K562 (cell line): ENCODE results near the gene RBP7. TPM values are rescaled to one million over a fixed set of nuclear protein-coding genes. Genes with fewer than 3 reads are reported as not detected.

Source experiments
- CXXC5 ChIP-seq: fragments of 250-450 bp; sonication (Bioruptor Pico); IDR thresholded peaks from 2 replicates; pipeline ENCODE4 v1.8.0; 2022; ENCODE audit warnings: inconsistent platforms, mild to moderate bottlenecking, moderate library complexity
- EP300 ChIP-seq: IDR thresholded peaks from 2 replicates; pipeline ENCODE4 v1.6.1; 2012; ENCODE audit warnings: low read length, improper control_type of control experiment
- FOXJ3 ChIP-seq: sonication (generic); formaldehyde crosslinking; IDR thresholded peaks from 2 replicates; pipeline ENCODE4 v1.4.0; 2020; ENCODE audit warnings: mild to moderate bottlenecking, missing genetic modification reagents
- IFI16 ChIP-seq: fragments of 250-450 bp; sonication (Bioruptor Pico); IDR thresholded peaks from 2 replicates; pipeline ENCODE4 v2.1.2; 2022; ENCODE audit warnings: mild to moderate bottlenecking, inconsistent platforms
- MAFK ChIP-seq: IDR thresholded peaks from 2 replicates; pipeline ENCODE4 v1.6.1; 2011; ENCODE audit warnings: low read length, improper control_type of control experiment
- MED1 ChIP-seq: sonication (generic); formaldehyde crosslinking; IDR thresholded peaks from 2 replicates; pipeline ENCODE4 v1.8.1; 2023; ENCODE audit warnings: missing genetic modification reagents, borderline replicate concordance
- TEAD2 ChIP-seq: fragments of 450-650 bp; IDR thresholded peaks from 2 replicates; pipeline ENCODE4 v1.6.1; 2016; ENCODE audit warnings: missing genetic modification characterization, control low read depth, missing compliant biosample characterization
- TFAM ChIP-seq: fragments of 250-450 bp; sonication (Bioruptor Pico); conservative IDR thresholded peaks from 2 replicates; pipeline ENCODE4 v1.5.0; 2021; ENCODE audit warnings: mild to moderate bottlenecking, moderate library complexity
- ZBTB7A ChIP-seq: IDR thresholded peaks from 2 replicates; pipeline ENCODE4 v1.6.1; 2011; ENCODE audit warnings: low read depth, mild to moderate bottlenecking, low read length, moderate library complexity, borderline replicate concordance; ENCODE audit not compliant: control insufficient read depth
- ZNF445 ChIP-seq: fragments of 250-450 bp; sonication (Bioruptor Pico); IDR thresholded peaks from 2 replicates; pipeline ENCODE4 v1.4.0; 2020; ENCODE audit warnings: low read depth, mild to moderate bottlenecking, moderate library complexity
- ZNF57 ChIP-seq: fragments of 450-650 bp; formaldehyde crosslinking; IDR thresholded peaks from 2 replicates; pipeline ENCODE4 v1.4.0; 2020; ENCODE audit warnings: mild to moderate bottlenecking, moderate library complexity
- ZNF699 ChIP-seq: fragments of 250-450 bp; sonication (Bioruptor Pico); IDR thresholded peaks from 2 replicates; pipeline ENCODE4 v1.8.0; 2021; ENCODE audit warnings: mild to moderate bottlenecking, moderate library complexity; ENCODE audit not compliant: insufficient replicate concordance
- polyA plus RNA-seq, 8 experiments: library from polyadenylated mRNA; depleted of rRNA in 4 of 8; stranded (reverse) in 5 of 8; unstranded in 3 of 8; fragments of >200 nt; fragmentation: Nextera tagmentation in 2 of 8; fragmentation: Illumina TruSeq in 1 of 8; extraction: Ambion mirVana in 2 of 8; extraction: Trizol in 1 of 8; gene quantifications; 2 replicates each; pipeline versions ENCODE4 v1.2.1 to v1.2.3, GENCODE V29; 2011 to 2014; ENCODE audit warnings: inconsistent platforms in 1 of 8, missing spikeins in 1 of 8
- total RNA-seq, 7 experiments: library from RNA; depleted of rRNA in 6 of 7; stranded (reverse); fragments of >200 nt in 6 of 7; fragmentation: Illumina TruSeq in 2 of 7; extraction: Trizol in 2 of 7; gene quantifications; 2 replicates each; pipeline versions ENCODE4 v1.2.1 to v1.2.3, GENCODE V29; 2011 to 2021; ENCODE audit warnings: low replicate concordance in 1 of 7
- TF ChIP-seq, protein P1 (sequence below): fragments of 450-650 bp; IDR thresholded peaks from 2 replicates; pipeline ENCODE4 v1.6.1; 2018; ENCODE audit not compliant: partially characterized antibody
- TF ChIP-seq, protein P2 (sequence below): fragments of 450-650 bp; conservative IDR thresholded peaks from 2 replicates; pipeline ENCODE4 v1.6.1; 2016; ENCODE audit warnings: missing genetic modification characterization, low read depth, mild to moderate bottlenecking, control low read depth, missing compliant biosample characterization
- TF ChIP-seq, protein P3 (sequence below), 2 experiments: fragments of 450-650 bp in 1 of 2; sonication (generic) in 1 of 2; formaldehyde crosslinking; conservative IDR thresholded peaks; 2 replicates each; pipeline versions ENCODE4 v1.4.0 to v1.8.1; 2020 to 2022; ENCODE audit warnings: mild to moderate bottlenecking in 1 of 2, missing genetic modification reagents in 1 of 2
- TF ChIP-seq, protein P4 (sequence below): fragments of 250-450 bp; sonication (Bioruptor Pico); IDR thresholded peaks from 2 replicates; pipeline ENCODE4 v1.4.0; 2020; ENCODE audit warnings: borderline replicate concordance
- TF ChIP-seq, protein P5 (sequence below): fragments of 250-450 bp; sonication (Bioruptor Pico); IDR thresholded peaks from 2 replicates; pipeline ENCODE4 v1.5.1; 2021; ENCODE audit warnings: mild to moderate bottlenecking
- TF ChIP-seq, protein P6 (sequence below): fragments of 250-450 bp; sonication (Bioruptor Pico); IDR thresholded peaks from 2 replicates; pipeline ENCODE4 v1.9.0; 2021; ENCODE audit warnings: mild to moderate bottlenecking

The RBP7 gene
- total and polyA plus RNA-seq, 9 of the 15 experiments (the other 6 are each of a cell fraction or from before 2014, with no cell fraction given), result not detected

DNA sequence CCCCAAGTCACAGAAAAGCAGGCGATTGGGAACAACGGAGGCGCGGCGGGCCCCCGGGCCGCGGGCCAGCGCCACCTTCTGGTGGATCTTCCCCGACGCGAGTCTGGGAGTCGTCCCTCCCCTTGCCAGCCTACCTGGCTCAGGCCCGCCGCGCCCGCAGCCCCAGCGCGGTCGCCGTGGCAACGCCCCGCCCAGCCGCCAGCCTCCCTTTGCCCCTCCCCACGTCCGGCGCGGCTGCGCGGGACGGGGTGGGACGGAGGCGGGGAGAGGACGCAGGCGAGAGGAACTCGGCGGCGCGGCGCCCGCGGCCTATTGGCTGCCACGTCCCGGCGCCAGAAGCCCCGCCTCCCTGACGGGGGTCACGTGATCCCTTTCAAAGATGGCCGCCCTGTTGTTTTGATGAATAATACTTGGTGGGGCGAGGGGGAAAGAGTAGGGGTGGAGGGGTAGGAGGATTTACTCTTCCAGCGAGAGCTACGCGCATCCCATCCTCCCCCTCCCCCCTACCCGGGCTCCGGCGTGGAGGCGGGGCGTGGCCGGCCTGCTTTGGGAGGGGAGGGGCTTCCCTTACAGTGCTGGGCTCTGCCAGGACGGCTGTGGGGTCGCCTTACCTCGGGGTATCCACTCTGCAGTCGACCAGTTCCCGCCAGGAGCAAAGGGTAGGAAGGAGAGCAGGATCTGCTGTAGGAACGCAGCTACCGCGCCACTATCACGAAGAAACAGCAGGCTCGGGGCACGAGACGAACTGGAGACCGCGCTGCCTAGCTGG, 35.7 kb downstream of the RBP7 start, which contains the start of gene UBE4B (continued):
- no peak for TF ChIP-seq IFI16 (CRISPR knock-in tag)
- TF ChIP-seq ZNF699 (CRISPR knock-in tag), result no peak
- no peak for TF ChIP-seq MED1 (CRISPR knock-in tag)
- TF ChIP-seq, protein P1, sequence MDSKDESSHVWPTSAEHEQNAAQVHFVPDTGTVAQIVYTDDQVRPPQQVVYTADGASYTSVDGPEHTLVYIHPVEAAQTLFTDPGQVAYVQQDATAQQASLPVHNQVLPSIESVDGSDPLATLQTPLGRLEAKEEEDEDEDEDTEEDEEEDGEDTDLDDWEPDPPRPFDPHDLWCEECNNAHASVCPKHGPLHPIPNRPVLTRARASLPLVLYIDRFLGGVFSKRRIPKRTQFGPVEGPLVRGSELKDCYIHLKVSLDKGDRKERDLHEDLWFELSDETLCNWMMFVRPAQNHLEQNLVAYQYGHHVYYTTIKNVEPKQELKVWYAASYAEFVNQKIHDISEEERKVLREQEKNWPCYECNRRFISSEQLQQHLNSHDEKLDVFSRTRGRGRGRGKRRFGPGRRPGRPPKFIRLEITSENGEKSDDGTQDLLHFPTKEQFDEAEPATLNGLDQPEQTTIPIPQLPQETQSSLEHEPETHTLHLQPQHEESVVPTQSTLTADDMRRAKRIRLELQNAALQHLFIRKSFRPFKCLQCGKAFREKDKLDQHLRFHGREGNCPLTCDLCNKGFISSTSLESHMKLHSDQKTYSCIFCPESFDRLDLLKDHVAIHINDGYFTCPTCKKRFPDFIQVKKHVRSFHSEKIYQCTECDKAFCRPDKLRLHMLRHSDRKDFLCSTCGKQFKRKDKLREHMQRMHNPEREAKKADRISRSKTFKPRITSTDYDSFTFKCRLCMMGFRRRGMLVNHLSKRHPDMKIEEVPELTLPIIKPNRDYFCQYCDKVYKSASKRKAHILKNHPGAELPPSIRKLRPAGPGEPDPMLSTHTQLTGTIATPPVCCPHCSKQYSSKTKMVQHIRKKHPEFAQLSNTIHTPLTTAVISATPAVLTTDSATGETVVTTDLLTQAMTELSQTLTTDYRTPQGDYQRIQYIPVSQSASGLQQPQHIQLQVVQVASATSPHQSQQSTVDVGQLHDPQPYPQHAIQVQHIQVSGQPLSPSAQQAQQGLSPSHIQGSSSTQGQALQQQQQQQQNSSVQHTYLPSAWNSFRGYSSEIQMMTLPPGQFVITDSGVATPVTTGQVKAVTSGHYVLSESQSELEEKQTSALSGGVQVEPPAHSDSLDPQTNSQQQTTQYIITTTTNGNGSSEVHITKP, result peak; percentile 32
- TF ChIP-seq TFAM (CRISPR knock-in tag), result no peak
- peak; percentile 87 for TF ChIP-seq ZBTB7A
- TF ChIP-seq, protein P2, sequence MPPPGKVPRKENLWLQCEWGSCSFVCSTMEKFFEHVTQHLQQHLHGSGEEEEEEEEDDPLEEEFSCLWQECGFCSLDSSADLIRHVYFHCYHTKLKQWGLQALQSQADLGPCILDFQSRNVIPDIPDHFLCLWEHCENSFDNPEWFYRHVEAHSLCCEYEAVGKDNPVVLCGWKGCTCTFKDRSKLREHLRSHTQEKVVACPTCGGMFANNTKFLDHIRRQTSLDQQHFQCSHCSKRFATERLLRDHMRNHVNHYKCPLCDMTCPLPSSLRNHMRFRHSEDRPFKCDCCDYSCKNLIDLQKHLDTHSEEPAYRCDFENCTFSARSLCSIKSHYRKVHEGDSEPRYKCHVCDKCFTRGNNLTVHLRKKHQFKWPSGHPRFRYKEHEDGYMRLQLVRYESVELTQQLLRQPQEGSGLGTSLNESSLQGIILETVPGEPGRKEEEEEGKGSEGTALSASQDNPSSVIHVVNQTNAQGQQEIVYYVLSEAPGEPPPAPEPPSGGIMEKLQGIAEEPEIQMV, result no peak
- peak; percentile 53; the same call in 1 of the 2 replicates for TF ChIP-seq EP300
- 0 out of 2 replicates have a peak, but pooled peaks have one; percentile 15 for TF ChIP-seq MAFK
- no peak for TF ChIP-seq FOXJ3
- TF ChIP-seq, protein P3, sequence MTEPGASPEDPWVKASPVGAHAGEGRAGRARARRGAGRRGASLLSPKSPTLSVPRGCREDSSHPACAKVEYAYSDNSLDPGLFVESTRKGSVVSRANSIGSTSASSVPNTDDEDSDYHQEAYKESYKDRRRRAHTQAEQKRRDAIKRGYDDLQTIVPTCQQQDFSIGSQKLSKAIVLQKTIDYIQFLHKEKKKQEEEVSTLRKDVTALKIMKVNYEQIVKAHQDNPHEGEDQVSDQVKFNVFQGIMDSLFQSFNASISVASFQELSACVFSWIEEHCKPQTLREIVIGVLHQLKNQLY (CRISPR knock-in tag; conservative IDR thresholded peaks at IDR 0.05), result no peak
- TF ChIP-seq ZNF57, result no peak
- TF ChIP-seq, protein P4, sequence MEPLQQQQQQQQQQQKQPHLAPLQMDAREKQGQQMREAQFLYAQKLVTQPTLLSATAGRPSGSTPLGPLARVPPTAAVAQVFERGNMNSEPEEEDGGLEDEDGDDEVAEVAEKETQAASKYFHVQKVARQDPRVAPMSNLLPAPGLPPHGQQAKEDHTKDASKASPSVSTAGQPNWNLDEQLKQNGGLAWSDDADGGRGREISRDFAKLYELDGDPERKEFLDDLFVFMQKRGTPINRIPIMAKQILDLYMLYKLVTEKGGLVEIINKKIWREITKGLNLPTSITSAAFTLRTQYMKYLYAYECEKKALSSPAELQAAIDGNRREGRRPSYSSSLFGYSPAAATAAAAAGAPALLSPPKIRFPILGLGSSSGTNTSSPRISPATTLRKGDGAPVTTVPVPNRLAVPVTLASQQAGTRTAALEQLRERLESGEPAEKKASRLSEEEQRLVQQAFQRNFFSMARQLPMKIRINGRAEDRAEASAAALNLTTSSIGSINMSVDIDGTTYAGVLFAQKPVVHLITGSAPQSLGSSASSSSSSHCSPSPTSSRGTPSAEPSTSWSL (CRISPR knock-in tag), result no peak
- TF ChIP-seq CXXC5, result peak; percentile 93
- TF ChIP-seq TEAD2 (tag), result no peak
- TF ChIP-seq, protein P5, sequence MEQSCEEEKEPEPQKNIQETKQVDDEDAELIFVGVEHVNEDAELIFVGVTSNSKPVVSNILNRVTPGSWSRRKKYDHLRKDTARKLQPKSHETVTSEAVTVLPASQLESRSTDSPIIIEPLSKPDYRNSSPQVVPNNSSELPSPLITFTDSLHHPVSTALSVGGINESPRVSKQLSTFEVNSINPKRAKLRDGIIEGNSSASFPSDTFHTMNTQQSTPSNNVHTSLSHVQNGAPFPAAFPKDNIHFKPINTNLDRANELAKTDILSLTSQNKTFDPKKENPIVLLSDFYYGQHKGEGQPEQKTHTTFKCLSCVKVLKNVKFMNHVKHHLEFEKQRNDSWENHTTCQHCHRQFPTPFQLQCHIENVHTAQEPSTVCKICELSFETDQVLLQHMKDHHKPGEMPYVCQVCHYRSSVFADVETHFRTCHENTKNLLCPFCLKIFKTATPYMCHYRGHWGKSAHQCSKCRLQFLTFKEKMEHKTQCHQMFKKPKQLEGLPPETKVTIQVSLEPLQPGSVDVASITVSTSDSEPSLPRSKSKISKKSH (CRISPR knock-in tag), result no peak
- TF ChIP-seq, protein P6, sequence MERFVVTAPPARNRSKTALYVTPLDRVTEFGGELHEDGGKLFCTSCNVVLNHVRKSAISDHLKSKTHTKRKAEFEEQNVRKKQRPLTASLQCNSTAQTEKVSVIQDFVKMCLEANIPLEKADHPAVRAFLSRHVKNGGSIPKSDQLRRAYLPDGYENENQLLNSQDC (CRISPR knock-in tag), result no peak
- TF ChIP-seq ZNF445 (CRISPR knock-in tag), result no peak
